OCI-LY1 (cell line): ENCODE data around the gene PDCD1LG2.

Source experiments
- H2AFZ ChIP-seq: fragments of 200-600 bp; sonication (generic), shearing (Covaris generic); 2 replicates; pipeline ENCODE4 v1.6.0; 2014; ENCODE audit warnings: antibody characterized with exemption, mild to moderate bottlenecking, low read length
- H3F3A ChIP-seq: fragments of 200-600 bp; sonication (generic), shearing (Covaris generic); 2 replicates; pipeline ENCODE4 v1.6.0; 2014; ENCODE audit warnings: mild to moderate bottlenecking, antibody characterized with exemption, low read length, moderate library complexity; ENCODE audit not compliant: insufficient read depth
- H3K27ac ChIP-seq: fragments of 200-600 bp; sonication (generic); 2 replicates; pipeline ENCODE4 v1.5.1; 2014; ENCODE audit warnings: low read length, mixed run types, mild to moderate bottlenecking, low read depth; ENCODE audit not compliant: poor library complexity, severe bottlenecking
- H3K27me3 ChIP-seq: fragments of 200-600 bp; sonication (generic); 2 replicates; pipeline ENCODE4 v1.6.0; 2014; ENCODE audit warnings: antibody characterized with exemption, mild to moderate bottlenecking, low read length, moderate library complexity; ENCODE audit not compliant: insufficient read depth
- H3K36me3 ChIP-seq: fragments of 200-600 bp; sonication (generic); 2 replicates; pipeline ENCODE4 v1.6.1; 2014; ENCODE audit warnings: mild to moderate bottlenecking, antibody characterized with exemption, low read length, moderate library complexity, mixed read lengths; ENCODE audit not compliant: insufficient read depth
- H3K4me1 ChIP-seq: fragments of 200-600 bp; sonication (generic); 2 replicates; pipeline ENCODE4 v1.5.1; 2014; ENCODE audit warnings: mild to moderate bottlenecking, low read length, moderate library complexity; ENCODE audit not compliant: insufficient read depth, severe bottlenecking
- H3K4me2 ChIP-seq: fragments of 200-600 bp; sonication (generic), shearing (Covaris generic); 2 replicates; pipeline ENCODE4 v1.6.1; 2014; ENCODE audit warnings: low read length
- H3K4me3 ChIP-seq: fragments of 200-600 bp; sonication (generic); 2 replicates; pipeline ENCODE4 v1.5.1; 2014; ENCODE audit warnings: low read length, low read depth, mild to moderate bottlenecking, mixed read lengths; ENCODE audit not compliant: poor library complexity, severe bottlenecking
- H3K79me2 ChIP-seq: fragments of 200-600 bp; shearing (Covaris generic); 2 replicates; pipeline ENCODE4 v1.6.1; 2016; ENCODE audit warnings: mixed run types, low read length, mixed read lengths; ENCODE audit not compliant: insufficient read depth
- H3K9ac ChIP-seq: fragments of 200-600 bp; sonication (generic), shearing (Covaris generic); 2 replicates; pipeline ENCODE4 v1.6.1; 2014; ENCODE audit warnings: mild to moderate bottlenecking, low read length, mixed read lengths
- H3K9me2 ChIP-seq: fragments of 200-600 bp; sonication (generic), shearing (Covaris generic); 2 replicates; pipeline ENCODE4 v1.6.1; 2014; ENCODE audit warnings: low read depth, mild to moderate bottlenecking, low read length, mixed read lengths
- H3K9me3 ChIP-seq: fragments of 200-600 bp; shearing (Covaris generic); 2 replicates; pipeline ENCODE4 v1.6.1; 2014; ENCODE audit warnings: low read length, mixed read lengths
- H4K20me1 ChIP-seq: fragments of 200-600 bp; sonication (generic), shearing (Covaris generic); 2 replicates; pipeline ENCODE4 v1.6.0; 2016; ENCODE audit warnings: mild to moderate bottlenecking, low read length; ENCODE audit not compliant: insufficient read depth
- EZH2 ChIP-seq: fragments of 200-600 bp; sonication (generic), shearing (Covaris generic); IDR thresholded peaks from 2 replicates; pipeline ENCODE4 v1.8.0; 2017; ENCODE audit warnings: borderline replicate concordance, mixed run types, mild to moderate bottlenecking, antibody characterized with exemption, low read length, moderate library complexity, mixed read lengths
- TF ChIP-seq, protein P1 (sequence below): fragments of 200-600 bp; sonication (generic), shearing (Covaris generic); IDR thresholded peaks from 2 replicates; pipeline ENCODE4 v1.5.1; 2017; ENCODE audit warnings: mild to moderate bottlenecking, antibody characterized with exemption, low read length, moderate library complexity, mixed read lengths

The PDCD1LG2 gene

DNA sequence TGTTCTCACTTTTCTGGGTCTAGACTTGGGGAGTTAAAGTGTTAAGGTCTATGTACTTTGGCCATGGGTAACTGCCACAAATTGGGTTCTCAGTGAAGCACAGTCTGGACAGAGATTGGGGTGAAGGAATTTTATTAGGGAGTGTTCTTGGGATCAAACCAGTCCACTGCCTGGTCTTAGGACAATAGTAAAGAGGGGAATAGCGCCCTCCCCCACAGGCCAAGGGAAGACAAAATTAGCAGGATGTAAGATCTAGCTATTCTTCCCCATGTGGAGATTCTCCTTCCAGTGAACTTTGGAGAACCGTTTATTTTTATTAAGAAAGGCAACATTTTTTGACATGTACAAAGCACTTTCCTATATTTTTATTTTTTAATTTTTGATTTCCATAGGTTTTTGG lies 100.2 kb downstream of the PDCD1LG2 start:
- H3K27ac ChIP-seq, result no peak overlapping the region
- no peak overlapping the region for H3K4me2 ChIP-seq
- H3F3A ChIP-seq, result no peaks in the 10 kb centered on the region
- TF ChIP-seq EZH2, result no peak
- TF ChIP-seq, protein P1, sequence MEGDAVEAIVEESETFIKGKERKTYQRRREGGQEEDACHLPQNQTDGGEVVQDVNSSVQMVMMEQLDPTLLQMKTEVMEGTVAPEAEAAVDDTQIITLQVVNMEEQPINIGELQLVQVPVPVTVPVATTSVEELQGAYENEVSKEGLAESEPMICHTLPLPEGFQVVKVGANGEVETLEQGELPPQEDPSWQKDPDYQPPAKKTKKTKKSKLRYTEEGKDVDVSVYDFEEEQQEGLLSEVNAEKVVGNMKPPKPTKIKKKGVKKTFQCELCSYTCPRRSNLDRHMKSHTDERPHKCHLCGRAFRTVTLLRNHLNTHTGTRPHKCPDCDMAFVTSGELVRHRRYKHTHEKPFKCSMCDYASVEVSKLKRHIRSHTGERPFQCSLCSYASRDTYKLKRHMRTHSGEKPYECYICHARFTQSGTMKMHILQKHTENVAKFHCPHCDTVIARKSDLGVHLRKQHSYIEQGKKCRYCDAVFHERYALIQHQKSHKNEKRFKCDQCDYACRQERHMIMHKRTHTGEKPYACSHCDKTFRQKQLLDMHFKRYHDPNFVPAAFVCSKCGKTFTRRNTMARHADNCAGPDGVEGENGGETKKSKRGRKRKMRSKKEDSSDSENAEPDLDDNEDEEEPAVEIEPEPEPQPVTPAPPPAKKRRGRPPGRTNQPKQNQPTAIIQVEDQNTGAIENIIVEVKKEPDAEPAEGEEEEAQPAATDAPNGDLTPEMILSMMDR, result no peak
- H3K27me3 ChIP-seq, result no peaks in the 10 kb centered on the region
- H3K4me3 ChIP-seq, result no peak overlapping the region
- H3K9me3 ChIP-seq, result peaks cover 5% of the 10 kb centered on the region
- H3K36me3 ChIP-seq, result no peaks in the 10 kb centered on the region; the same call in 1 of the 2 replicates
- H3K4me1 ChIP-seq, result peaks cover 24% of the 10 kb centered on the region
- H3K79me2 ChIP-seq, result no peaks in the 10 kb centered on the region
- no peaks in the 10 kb centered on the region for H3K9me2 ChIP-seq
- no peaks in the 10 kb centered on the region for H4K20me1 ChIP-seq
- no peak overlapping the region for H3K9ac ChIP-seq
- no peak overlapping the region for H2AFZ ChIP-seq

DNA sequence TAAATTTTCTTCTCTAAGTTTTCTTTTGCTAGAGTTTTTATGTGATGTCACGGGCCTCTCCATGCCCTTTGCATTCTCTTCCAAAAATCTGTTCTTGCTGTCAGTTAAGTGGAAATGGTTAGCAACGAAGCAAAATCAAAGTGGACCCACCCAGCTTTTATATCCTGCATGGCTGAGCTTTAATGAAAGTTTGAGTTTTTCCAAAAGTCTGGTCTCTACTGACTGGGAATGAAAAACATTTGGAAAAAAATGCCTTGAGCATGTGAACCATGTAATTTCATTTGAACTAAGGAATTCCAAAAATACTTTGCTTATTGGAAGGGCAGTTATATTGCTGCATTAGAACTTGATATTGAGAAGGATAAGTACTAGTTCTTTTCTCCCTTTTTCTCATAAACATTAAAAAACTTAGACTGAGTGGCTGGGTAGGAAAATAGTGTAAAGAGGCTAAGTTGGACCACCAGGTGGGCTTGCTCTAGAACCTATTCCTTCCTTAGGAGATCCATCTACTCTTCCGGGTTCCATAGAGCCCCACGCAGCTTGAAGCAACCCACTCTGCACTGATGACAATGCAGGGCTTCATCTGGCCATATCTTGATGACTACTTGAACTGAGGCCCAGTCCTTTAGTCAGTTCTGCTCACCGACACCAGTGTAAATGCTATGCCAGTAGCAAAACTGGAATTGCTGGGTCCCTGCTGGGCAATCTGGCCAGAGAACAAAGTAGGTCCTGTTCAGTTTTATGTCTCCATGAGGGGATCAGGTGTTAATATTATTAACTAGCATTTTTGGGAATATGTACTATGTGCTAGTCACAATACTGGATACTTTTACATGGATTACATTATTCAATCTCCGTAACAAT lies 101.2 kb downstream of the PDCD1LG2 start:
- Histone ChIP-seq H2AFZ (no peak overlapping the region), H3K27me3 (no peaks in the 10 kb centered on the region), H4K20me1 (no peaks in the 10 kb centered on the region), H3K9me3 (peaks cover 5% of the 10 kb centered on the region), H3K9ac (no peak overlapping the region), H3K4me2 (no peak overlapping the region), H3K4me3 (no peak overlapping the region), H3K36me3 (no peaks in the 10 kb centered on the region; the same call in 1 of the 2 replicates), H3K9me2 (no peaks in the 10 kb centered on the region), H3K79me2 (0 out of 2 replicates have a peak, but pooled peaks cover 4% of the 10 kb centered on the region), H3F3A (no peaks in the 10 kb centered on the region), H3K4me1 (peaks cover 24% of the 10 kb centered on the region), H3K27ac (no peak overlapping the region)
- TF ChIP-seq EZH2, result no peak
- TF ChIP-seq, protein P1, result no peak

DNA sequence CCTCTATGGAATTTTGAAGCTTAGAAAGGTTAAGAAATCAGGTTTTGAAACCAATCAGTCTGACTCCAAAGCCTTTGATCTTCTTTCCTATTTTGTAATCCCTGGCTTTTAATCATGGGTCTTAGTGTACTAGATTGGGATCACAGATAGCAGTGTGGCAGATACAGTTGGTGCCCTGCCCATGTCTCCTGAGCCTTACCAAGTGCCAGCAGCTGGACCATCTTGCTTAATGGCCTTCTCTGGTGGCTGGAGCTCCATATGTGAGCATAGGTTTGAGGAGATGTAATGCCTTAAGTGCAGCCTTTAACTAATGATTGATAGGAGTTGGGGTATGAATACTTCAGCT lies 101.8 kb downstream of the PDCD1LG2 start:
- Histone ChIP-seq H3F3A (no peaks in the 10 kb centered on the region), H4K20me1 (no peaks in the 10 kb centered on the region), H3K4me2 (no peak overlapping the region), H3K9ac (no peak overlapping the region), H3K9me3 (peaks cover 2% of the 10 kb centered on the region; the same call in 1 of the 2 replicates), H3K36me3 (no peaks in the 10 kb centered on the region), H3K27ac (no peak overlapping the region), H3K4me1 (peaks cover 24% of the 10 kb centered on the region), H3K9me2 (no peaks in the 10 kb centered on the region), H3K79me2 (0 out of 2 replicates have a peak, but pooled peaks cover 4% of the 10 kb centered on the region), H3K4me3 (no peak overlapping the region), H3K27me3 (no peaks in the 10 kb centered on the region), H2AFZ (no peak overlapping the region)
- TF ChIP-seq EZH2, result no peak
